Transverse colon (tissue), 3 donors: ENCODE results near the gene TOM1L2.

Experiments
- EP300 ChIP-seq: sonication (generic); formaldehyde crosslinking; IDR thresholded peaks from one replicate; pipeline ENCODE4 v1.6.1; 2017; ENCODE audit warnings: antibody characterized with exemption, low read depth
- POLR2A ChIP-seq: fragments of 450-650 bp; IDR thresholded peaks from one replicate; pipeline ENCODE4 v1.6.1; 2016; ENCODE audit warnings: antibody characterized with exemption, mild to moderate bottlenecking, moderate library complexity
- TF ChIP-seq, protein P1 (sequence below), 5 experiments: fragments of 200-600 bp in 3 of 5; fragments of 450-650 bp in 2 of 5; sonication (generic) in 3 of 5; IDR thresholded peaks; 1 replicate in 2 of 5; 2 replicates in 3 of 5; pipeline ENCODE4 v1.5.1; 2016 to 2017; ENCODE audit warnings: antibody characterized with exemption in 5 of 5, inconsistent platforms in 3 of 5, mild to moderate bottlenecking in 2 of 5, moderate library complexity in 1 of 5

DNA sequence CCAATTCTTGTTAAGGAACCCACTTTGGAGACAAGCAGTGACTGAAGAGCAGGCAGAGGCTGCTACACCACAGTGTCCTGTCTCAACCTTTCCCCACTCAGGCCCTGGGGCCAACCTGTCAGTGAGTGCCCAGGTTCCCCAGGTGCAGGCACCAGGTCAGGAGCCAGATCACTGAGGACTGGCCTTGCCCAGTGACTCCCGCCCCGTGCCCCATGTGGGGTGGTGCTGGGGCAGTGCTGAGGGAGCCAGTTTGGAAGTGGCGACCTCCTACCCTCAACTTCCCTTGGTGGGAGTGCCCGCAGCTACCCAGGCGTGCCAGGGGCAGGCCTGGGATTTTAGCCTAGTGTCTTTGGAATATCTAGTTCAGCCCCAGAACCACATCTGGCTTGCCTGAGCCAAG, 164.8 kb downstream of the TOM1L2 start:
- TF ChIP-seq EP300 = no peak
- TF ChIP-seq, protein P1, sequence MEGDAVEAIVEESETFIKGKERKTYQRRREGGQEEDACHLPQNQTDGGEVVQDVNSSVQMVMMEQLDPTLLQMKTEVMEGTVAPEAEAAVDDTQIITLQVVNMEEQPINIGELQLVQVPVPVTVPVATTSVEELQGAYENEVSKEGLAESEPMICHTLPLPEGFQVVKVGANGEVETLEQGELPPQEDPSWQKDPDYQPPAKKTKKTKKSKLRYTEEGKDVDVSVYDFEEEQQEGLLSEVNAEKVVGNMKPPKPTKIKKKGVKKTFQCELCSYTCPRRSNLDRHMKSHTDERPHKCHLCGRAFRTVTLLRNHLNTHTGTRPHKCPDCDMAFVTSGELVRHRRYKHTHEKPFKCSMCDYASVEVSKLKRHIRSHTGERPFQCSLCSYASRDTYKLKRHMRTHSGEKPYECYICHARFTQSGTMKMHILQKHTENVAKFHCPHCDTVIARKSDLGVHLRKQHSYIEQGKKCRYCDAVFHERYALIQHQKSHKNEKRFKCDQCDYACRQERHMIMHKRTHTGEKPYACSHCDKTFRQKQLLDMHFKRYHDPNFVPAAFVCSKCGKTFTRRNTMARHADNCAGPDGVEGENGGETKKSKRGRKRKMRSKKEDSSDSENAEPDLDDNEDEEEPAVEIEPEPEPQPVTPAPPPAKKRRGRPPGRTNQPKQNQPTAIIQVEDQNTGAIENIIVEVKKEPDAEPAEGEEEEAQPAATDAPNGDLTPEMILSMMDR (IDR thresholded peaks at IDR 0.05) = no peak
- no peak for TF ChIP-seq POLR2A
